Retinal pigment epithelial cell (primary cell): ENCODE results near the gene NR4A3.

Experiments
- DNase-seq: peaks from one replicate; pipeline ENCODE4 v3.0.0-alpha.2; 2010; ENCODE audit warnings: low read depth
- H3K4me3 ChIP-seq: 2 replicates; pipeline ENCODE4 v1.5.1; 2011; ENCODE audit warnings: mild to moderate bottlenecking, low read length, control low read depth, moderate library complexity
- TF ChIP-seq, protein P1 (sequence below): conservative IDR thresholded peaks from 2 replicates; pipeline ENCODE4 v1.5.1; 2011; ENCODE audit warnings: low read depth, low read length, control low read depth, inconsistent platforms

The NR4A3 gene

DNA sequence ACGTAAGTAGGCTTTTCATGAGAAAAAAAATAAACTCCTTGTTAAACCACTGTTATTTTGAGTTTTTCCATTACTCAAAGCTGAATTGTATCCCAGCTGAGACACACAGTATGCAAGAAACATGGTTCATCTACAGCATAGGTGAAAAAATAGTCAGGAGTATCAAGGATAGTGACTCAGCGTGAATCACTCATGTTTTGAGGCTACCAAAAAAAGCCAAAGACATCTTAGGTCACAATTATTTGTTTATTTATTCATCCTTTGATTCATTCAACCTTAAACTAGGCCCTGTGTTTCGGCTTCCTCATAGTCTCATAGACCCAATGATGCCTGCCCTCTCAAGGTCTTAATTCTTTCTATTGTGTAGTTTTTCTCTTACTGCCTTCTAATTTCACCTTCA lies 51.8 kb downstream of the NR4A3 start:
- TF ChIP-seq, protein P1, sequence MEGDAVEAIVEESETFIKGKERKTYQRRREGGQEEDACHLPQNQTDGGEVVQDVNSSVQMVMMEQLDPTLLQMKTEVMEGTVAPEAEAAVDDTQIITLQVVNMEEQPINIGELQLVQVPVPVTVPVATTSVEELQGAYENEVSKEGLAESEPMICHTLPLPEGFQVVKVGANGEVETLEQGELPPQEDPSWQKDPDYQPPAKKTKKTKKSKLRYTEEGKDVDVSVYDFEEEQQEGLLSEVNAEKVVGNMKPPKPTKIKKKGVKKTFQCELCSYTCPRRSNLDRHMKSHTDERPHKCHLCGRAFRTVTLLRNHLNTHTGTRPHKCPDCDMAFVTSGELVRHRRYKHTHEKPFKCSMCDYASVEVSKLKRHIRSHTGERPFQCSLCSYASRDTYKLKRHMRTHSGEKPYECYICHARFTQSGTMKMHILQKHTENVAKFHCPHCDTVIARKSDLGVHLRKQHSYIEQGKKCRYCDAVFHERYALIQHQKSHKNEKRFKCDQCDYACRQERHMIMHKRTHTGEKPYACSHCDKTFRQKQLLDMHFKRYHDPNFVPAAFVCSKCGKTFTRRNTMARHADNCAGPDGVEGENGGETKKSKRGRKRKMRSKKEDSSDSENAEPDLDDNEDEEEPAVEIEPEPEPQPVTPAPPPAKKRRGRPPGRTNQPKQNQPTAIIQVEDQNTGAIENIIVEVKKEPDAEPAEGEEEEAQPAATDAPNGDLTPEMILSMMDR = no peak
- DNase-seq = no peak
- no peak overlapping the region for H3K4me3 ChIP-seq

DNA sequence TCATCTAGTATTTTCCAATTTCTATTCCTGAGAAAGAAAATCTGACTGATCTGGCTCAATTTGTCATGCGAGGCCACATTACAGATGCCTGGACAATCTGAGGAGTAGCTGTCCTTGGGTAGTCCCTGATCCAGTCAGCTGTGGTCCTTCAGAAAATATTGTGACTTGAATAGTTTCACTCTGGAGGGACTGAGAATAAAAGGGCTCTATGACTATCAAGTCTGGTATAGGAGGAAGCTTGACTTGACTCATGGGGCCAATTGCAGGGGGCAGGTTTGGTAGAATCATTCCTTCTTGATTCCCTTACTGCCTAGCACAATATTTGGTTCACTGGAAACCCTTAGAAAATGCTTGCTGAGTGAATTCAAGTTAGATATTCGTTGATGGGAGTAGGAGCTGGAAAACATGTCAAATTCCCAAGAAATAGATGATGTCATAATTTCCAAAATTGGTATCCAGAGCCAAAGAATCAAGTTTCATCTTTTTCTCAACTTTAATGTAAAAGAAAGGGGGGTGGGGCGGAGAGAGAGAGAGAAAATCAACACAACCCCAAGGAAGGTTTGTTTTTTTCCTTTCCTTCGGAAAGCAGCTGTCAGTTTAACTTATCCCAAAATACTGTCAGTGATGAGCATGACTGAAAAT lies 52.4 kb downstream of the NR4A3 start:
- no peak for DNase-seq
- TF ChIP-seq, protein P1 = no peak
- H3K4me3 ChIP-seq = no peak overlapping the region

DNA sequence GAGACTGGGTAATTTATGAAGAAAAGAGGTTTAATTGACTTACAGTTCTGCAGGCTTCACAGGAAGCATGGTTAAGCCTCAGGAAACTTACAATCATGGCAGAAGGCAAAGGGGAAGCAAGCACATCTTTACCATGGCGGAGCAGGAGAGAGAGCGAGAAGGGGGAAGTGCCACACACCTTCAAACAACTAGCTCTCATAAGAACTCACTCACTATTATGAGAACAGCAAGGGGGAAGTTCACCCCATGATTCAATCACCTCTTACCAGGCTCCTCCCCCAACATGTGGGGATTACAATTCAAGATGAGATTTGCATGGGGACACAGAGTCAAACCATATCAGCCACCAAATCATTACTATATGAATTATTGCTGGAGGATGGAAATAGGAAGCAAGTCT lies 54.5 kb downstream of the NR4A3 start:
- TF ChIP-seq, protein P1 = no peak
- DNase-seq = no peak
- no peak overlapping the region for H3K4me3 ChIP-seq

DNA sequence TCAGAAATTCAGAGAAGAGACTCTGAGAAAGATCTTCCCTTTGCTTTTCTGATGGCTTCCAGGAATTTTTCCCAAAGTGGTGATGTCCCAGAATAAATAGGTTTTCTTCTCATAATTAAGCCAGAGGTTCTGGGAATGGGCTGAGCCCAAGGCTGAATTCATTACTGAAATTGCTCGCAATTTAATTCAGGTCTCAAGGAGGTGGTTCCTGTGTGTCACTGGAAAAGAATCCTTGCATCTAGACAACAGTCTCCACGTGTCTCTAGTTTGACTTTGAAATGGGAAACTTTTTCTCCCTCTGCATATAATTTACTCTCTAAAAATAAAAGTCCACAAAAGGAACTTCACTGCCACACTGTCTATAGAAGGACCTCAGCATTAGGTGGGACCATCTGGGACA lies 57.0 kb downstream of the NR4A3 start:
- H3K4me3 ChIP-seq = no peak overlapping the region
- TF ChIP-seq, protein P1 = no peak
- no peak for DNase-seq

DNA sequence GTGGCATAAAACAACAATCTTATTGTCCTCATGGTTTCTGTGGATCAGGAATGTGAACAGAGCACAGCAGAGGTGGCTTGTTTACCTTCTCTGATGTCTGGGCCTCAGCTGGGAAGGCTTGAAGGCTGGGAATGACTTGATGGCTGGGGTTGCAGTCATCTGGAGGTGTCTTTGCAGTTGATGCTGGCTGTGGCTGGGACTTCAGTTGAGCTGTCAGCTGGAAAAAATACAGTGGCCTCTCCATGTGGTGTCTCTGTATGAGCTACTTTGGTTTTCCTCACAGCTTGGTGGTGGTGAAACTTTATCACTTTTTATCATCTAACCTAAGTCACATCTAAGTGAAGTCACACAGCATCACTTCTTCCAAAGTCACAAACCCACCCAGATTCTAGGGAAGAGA lies 60.1 kb downstream of the NR4A3 start:
- no peak overlapping the region for H3K4me3 ChIP-seq
- TF ChIP-seq, protein P1 = no peak
- no peak for DNase-seq

DNA sequence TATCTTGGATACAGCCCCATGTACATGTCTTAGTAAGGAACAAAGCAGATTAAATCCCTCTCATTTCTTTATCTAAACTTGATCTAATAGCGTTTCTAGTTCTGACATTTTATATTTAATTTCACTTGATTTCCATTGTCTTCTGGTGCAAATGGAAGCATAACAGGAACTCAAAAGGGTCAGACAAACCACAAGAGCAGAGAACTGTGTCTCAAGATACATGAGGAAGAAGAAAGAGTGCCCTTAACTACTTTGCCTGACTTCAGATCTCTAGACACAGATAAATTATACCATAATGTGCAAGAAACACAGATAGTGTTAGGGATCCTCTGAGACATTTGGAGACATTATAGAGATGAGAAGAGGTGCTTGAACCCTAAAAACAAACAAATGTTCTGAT lies 64.1 kb downstream of the NR4A3 start:
- DNase-seq = no peak
- H3K4me3 ChIP-seq = no peak overlapping the region
- TF ChIP-seq, protein P1 = no peak

DNA sequence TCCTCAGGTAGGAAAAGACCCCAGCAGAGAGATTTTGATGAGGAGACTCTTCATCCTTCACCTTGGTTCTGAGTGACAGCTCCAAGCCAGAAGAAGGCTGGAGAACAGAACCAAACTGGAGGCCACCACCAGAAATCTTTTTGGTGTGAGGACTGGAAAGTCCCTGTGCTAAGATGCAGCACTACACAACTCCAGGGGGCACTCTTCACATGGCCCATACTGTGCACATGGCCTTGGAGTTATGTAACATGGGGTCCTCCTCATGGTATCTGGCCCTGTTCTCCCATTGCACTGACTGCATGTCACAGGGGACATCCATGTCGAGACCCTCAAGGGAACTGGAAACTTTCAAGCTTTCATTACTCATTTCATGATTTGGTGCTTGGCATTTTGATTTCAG lies 67.4 kb downstream of the NR4A3 start:
- DNase-seq = no peak
- H3K4me3 ChIP-seq = no peak overlapping the region
- TF ChIP-seq, protein P1 = no peak
